Subcutaneous abdominal adipose tissue (tissue), 5 donors: ENCODE data around the gene ACER1.

Source experiments
- H3K27ac ChIP-seq: one replicate; pipeline ENCODE4 v1.7.0; 2013; ENCODE audit warnings: low read depth, mild to moderate bottlenecking, inconsistent platforms, low read length, moderate library complexity
- H3K27me3 ChIP-seq, 5 donors: one replicate each; pipeline ENCODE4 v1.7.0; 2013; ENCODE audit warnings: low read length in 5 of 5, inconsistent platforms in 1 of 5; ENCODE audit not compliant: control insufficient read depth in 5 of 5, insufficient read depth in 4 of 5
- H3K36me3 ChIP-seq, 5 donors: one replicate each; pipeline ENCODE4 v1.7.0; 2013; ENCODE audit warnings: low read length in 5 of 5; ENCODE audit not compliant: control insufficient read depth in 5 of 5, insufficient read depth in 5 of 5
- H3K4me1 ChIP-seq, 5 donors: one replicate each; pipeline ENCODE4 v1.7.0; 2013; ENCODE audit warnings: low read length in 5 of 5, mild to moderate bottlenecking in 3 of 5, moderate library complexity in 1 of 5; ENCODE audit not compliant: control insufficient read depth in 5 of 5, insufficient read depth in 5 of 5
- H3K4me3 ChIP-seq, 5 donors: one replicate each; pipeline ENCODE4 v1.7.0; 2013; ENCODE audit warnings: low read length in 5 of 5, low read depth in 1 of 5
- H3K9ac ChIP-seq, 5 donors: one replicate each; pipeline ENCODE4 v1.7.0; 2013; ENCODE audit warnings: low read length in 5 of 5, mild to moderate bottlenecking in 4 of 5, moderate library complexity in 3 of 5
- H3K9me3 ChIP-seq, 5 donors: one replicate each; pipeline ENCODE4 v1.7.0; 2013; ENCODE audit warnings: low read length in 5 of 5; ENCODE audit not compliant: control insufficient read depth in 5 of 5
- donor health status: healthy.
- donor health status: healthy.
- donor health status: healthy.
- donor health status: healthy.
- donor health status: healthy.

Gene ACER1

DNA sequence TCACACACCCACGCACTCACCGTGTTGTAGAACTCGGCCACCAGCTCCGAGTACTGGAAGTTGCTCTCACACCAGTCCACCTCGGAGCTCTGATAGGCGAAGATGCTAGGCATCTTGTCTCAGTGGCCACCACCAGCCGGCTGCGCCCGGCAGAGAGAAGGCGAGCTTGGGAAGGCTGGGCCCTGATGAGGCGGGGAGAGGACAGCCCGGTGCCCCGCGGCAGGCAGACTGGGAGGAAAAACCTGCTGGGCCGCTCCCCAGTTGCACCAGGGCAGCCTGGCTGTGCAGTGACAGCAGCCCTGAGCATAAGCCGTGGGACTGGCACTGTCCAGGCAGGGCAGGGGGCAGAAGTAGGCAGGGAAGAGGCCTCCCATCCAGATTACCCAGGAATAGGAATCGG lies at the start of gene ACER1:
TSS of gene ACER1 (minus strand) at position 174 of the 400 bp plus-strand sequence. CDS start at position 113, 61 bp downstream.
- Histone ChIP-seq H3K9ac (no peak within 1 kb of the TSS), H3K27me3 (peaks cover 0 to 5% (median 0%) of the 10 kb centered on the region in 5 donors), H3K4me1 (no peaks in the 10 kb centered on the region), H3K36me3 (no peaks in the 10 kb centered on the region), H3K27ac (no peak within 1 kb of the TSS), H3K9me3 (no peaks in the 10 kb centered on the region), H3K4me3 (no peak within 1 kb of the TSS)

DNA sequence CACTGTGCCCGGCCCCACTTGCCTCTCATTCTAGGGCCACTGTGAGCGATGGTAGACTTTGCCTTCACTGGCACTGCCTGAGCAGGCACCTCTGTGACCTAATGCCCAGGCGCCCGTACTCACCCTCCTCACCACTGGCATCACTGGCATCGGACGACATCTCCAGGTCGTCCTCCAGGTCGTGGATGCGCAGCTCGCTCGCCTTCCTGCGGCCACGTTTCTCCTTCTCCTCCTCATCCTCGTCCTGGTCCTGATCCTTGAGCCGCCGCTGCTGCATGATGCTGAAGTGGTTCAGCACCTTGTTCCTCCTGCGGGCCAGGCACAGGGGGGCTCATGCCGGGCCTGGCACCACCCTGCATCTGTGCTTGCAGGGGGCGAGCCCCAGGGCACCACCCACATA lies 49.8 kb upstream of the ACER1 start:
- H3K27ac ChIP-seq = no peak overlapping the region
- H3K36me3 ChIP-seq = peaks cover 0 to 92% (median 72%) of the 10 kb centered on the region in 5 donors
- no peak overlapping the region for H3K9ac ChIP-seq

DNA sequence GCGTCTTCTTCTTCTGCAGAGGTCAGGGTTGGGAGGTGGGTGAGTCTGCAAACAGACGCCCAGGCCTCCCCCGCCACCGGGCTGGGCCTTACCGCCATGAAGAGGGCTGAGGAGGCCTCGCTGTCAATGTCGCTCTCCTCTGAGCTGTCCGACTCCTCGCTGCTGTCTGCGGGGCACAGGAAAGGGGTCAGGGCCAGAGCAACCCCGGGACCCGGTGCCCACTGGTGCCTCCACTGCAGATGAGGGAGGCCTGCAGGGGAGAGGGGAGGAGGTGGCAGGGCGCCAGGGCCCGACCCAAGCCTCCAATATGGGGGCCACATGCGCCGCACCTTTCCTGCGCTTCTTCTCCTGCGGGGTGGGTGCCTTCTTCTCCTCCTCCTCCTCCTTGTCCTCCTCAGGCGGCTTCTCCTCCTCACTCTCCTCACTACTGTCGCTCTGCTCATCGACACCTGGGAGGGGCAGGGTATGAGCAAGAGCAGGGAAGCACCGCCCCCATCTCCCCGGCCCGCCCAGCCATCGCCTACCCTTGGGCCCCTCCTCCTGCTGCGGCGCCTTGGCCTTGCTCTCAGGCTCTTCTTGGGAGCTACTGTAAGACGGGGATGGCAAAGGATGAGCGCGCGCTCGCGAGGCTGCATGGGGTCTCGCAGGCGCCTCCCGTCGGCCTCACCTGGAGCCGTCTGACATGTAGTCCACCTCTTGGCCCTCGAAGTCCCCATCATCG lies 47.8 kb upstream of the ACER1 start:
- peaks cover 0 to 73% (median 57%) of the 10 kb centered on the region in 5 donors for H3K36me3 ChIP-seq
- no peak overlapping the region for H3K9ac ChIP-seq
- no peak overlapping the region for H3K27ac ChIP-seq
- no peaks in the 10 kb centered on the region for H3K27me3 ChIP-seq
- peaks cover 0 to 11% (median 5%) of the 10 kb centered on the region in 5 donors for H3K4me1 ChIP-seq
- H3K9me3 ChIP-seq = peaks cover 0 to 10% (median 6%) of the 10 kb centered on the region in 5 donors
- no peak overlapping the region for H3K4me3 ChIP-seq

More for the DNA sequence above, 49.8 kb upstream of the ACER1 start:
- H3K4me1 ChIP-seq = peaks cover 0 to 3% (median under 1%) of the 10 kb centered on the region in 5 donors
- peaks cover 0 to 10% (median 6%) of the 10 kb centered on the region in 5 donors for H3K9me3 ChIP-seq
- no peak overlapping the region for H3K4me3 ChIP-seq
- H3K27me3 ChIP-seq = no peaks in the 10 kb centered on the region

- no peaks in the 10 kb centered on the region for H3K27me3 ChIP-seq
- H3K36me3 ChIP-seq = peaks cover 0 to 64% (median 57%) of the 10 kb centered on the region in 5 donors
- no peak overlapping the region for H3K4me3 ChIP-seq
- H3K9ac ChIP-seq = no peak overlapping the region
- H3K4me1 ChIP-seq = peaks cover 0 to 14% (median 5%) of the 10 kb centered on the region in 5 donors
- H3K9me3 ChIP-seq = peaks cover 0 to 10% (median 6%) of the 10 kb centered on the region in 5 donors
- no peak overlapping the region for H3K27ac ChIP-seq
These were observed 46.3 kb upstream of the ACER1 start for GRCh38 chr19:6379744-6380143.

- no peak overlapping the region for H3K4me3 ChIP-seq
- H3K27me3 ChIP-seq = no peaks in the 10 kb centered on the region
- no peak overlapping the region for H3K9ac ChIP-seq
- H3K4me1 ChIP-seq = peaks cover 0 to 22% (median 13%) of the 10 kb centered on the region in 5 donors
- H3K36me3 ChIP-seq = peaks cover 0 to 58% (median 50%) of the 10 kb centered on the region in 5 donors
- peaks cover 0 to 10% (median 6%) of the 10 kb centered on the region in 5 donors for H3K9me3 ChIP-seq
- H3K27ac ChIP-seq = no peak overlapping the region
These were observed 45.1 kb upstream of the ACER1 start for GRCh38 chr19:6378486-6378885.

DNA sequence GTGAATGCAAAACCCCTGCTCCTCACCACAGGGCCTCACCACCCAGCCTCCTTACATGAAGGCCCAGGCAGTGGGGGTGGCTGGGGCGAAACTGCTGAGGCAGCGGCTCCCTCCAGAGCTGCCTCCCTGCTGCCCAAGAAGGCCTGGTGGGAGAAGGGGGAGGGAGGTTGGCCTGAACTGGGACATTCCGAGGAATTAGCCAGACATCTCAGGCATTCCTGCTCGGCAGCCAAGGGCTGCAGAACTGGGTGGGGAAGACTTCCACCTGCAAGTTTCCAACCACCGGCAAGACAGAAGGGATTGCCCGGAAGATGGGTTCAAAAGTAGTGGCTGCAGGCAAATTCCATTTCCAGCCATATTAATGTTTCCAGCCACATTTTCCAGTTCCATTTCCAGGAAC lies 44.6 kb upstream of the ACER1 start:
- Histone ChIP-seq H3K4me1 (peaks cover 0 to 23% (median 14%) of the 10 kb centered on the region in 5 donors), H3K27me3 (no peaks in the 10 kb centered on the region), H3K9me3 (peaks cover 0 to 10% (median 6%) of the 10 kb centered on the region in 5 donors), H3K36me3 (peaks cover 0 to 54% (median 45%) of the 10 kb centered on the region in 5 donors), H3K4me3 (no peak overlapping the region), H3K27ac (no peak overlapping the region), H3K9ac (no peak overlapping the region)

GRCh38 chr19:6376512-6377190 lies 43.2 kb upstream of the ACER1 start:
- H3K27ac ChIP-seq = no peak overlapping the region
- peaks cover 0 to 28% (median 19%) of the 10 kb centered on the region in 5 donors for H3K4me1 ChIP-seq
- H3K4me3 ChIP-seq = no peak overlapping the region
- peaks cover 0 to 41% (median 34%) of the 10 kb centered on the region in 5 donors for H3K36me3 ChIP-seq
- H3K9ac ChIP-seq = no peak overlapping the region
- no peaks in the 10 kb centered on the region for H3K27me3 ChIP-seq
- peaks cover 0 to 10% (median 6%) of the 10 kb centered on the region in 5 donors for H3K9me3 ChIP-seq

DNA sequence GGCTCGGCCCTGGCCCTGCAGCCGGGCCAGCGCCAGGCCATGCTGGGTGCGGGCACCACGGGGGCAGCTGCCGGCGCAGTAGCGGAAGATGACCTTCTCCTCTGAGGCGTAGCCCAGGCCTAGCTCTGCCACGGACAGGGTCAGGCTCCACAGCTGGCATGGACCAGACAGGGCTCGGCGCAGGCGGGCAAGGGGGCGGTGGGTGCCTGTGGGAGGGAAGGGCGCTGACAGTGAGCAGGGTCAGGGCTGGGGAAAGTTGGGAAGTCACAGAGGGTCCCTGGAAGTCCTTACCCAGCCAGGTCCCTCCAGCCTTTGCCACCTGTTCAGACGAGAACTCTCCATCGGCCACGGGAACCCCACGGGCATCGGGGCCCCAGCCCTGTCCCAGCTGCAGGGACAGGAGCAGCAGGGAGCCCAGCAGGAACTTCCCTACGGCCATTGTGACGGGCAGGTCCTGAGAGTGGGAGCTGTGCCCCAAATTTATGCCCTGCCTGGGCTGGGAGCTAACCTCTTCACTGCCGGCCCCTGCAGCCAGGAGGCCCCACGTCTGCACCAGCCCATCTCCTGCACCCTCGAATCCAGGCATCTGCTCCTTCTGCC lies 42.1 kb upstream of the ACER1 start, which contains the start of gene PSPN:
TSS of gene PSPN (minus strand) at position 523 of the 600 bp plus-strand sequence. CDS start at position 439, 84 bp downstream.
- Histone ChIP-seq H3K4me3 (no peak within 1 kb of the TSS), H3K27me3 (no peaks in the 10 kb centered on the region), H3K4me1 (peaks cover 0 to 28% (median 19%) of the 10 kb centered on the region in 5 donors), H3K9me3 (peaks cover 0 to 9% (median 6%) of the 10 kb centered on the region in 5 donors), H3K27ac (no peak within 1 kb of the TSS), H3K9ac (no peak within 1 kb of the TSS), H3K36me3 (peaks cover 0 to 30% (median 22%) of the 10 kb centered on the region in 5 donors)

DNA sequence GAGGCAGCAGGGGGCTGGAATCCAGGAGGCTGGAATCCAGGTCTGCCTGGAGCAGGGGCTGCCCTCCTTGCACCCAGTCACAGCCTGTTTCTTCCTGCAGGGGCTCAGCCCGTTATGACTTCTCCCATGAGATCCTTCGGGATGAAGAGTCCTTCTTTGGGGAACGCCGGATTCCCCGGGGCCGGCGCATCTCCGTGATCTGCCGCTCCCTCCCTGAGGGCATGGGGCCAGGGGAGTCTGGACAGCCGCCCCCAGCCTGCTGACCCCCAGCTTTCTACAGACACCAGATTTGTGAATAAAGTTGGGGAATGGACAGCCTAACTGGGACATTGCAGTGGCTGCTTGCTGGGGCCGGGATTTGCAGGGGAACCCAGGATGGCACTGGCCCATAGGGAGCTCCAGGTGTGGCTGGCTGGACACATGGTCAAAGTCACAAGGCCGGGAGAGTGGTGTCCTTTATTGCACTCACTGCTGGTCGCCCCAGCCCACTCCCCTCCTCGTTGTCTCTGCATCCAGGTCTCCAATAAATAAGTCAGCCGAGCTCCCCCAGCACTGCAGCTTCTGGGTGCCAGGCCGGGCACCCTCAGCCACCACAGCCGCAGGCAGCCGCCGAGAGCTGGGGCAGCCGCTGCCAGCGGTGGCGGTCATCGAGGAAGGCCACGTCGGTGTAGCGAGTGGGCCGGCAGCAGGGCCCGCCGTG lies 41.4 kb upstream of the ACER1 start:
- Histone ChIP-seq H3K4me1 (peaks cover 0 to 28% (median 19%) of the 10 kb centered on the region in 5 donors), H3K9me3 (peaks cover 0 to 3% (median under 1%) of the 10 kb centered on the region in 5 donors), H3K9ac (no peak overlapping the region), H3K27ac (no peak overlapping the region), H3K36me3 (peaks cover 0 to 23% (median 16%) of the 10 kb centered on the region in 5 donors), H3K27me3 (no peaks in the 10 kb centered on the region), H3K4me3 (no peak overlapping the region)
